SK-N-MC (cell line): Measurements from ENCODE around the gene CARD11.

Source experiments
- DNase-seq: peaks from one replicate; pipeline ENCODE4 v3.0.0-alpha.2; 2011; ENCODE audit warnings: low read depth, low spot score
- H3K27ac ChIP-seq: fragments of 200-600 bp; sonication (generic); 2 replicates; pipeline ENCODE4 v1.5.1; 2016; ENCODE audit warnings: mixed run types
- H3K36me3 ChIP-seq: fragments of 200-600 bp; sonication (generic); 2 replicates; pipeline ENCODE4 v1.6.1; 2017; ENCODE audit warnings: antibody characterized with exemption, low read length, mixed read lengths; ENCODE audit not compliant: insufficient read depth
- H3K4me3 ChIP-seq: fragments of 200-600 bp; sonication (generic); 2 replicates; pipeline ENCODE4 v1.5.1; 2016
- H3K9ac ChIP-seq: fragments of 200-600 bp; sonication (generic); 2 replicates; pipeline ENCODE4 v1.8.0; 2017; ENCODE audit warnings: mixed run types, mixed read lengths; ENCODE audit not compliant: insufficient read length
- H3K9me3 ChIP-seq: fragments of 200-600 bp; sonication (generic); 2 replicates; pipeline ENCODE4 v1.6.1; 2017; ENCODE audit warnings: low read depth, mild to moderate bottlenecking, antibody characterized with exemption, low read length, moderate library complexity, mixed read lengths
- EZH2 ChIP-seq: fragments of 200-600 bp; sonication (generic); IDR thresholded peaks from one replicate; pipeline ENCODE4 v1.6.1; 2017; ENCODE audit warnings: antibody characterized with exemption
- FOXP2 ChIP-seq: optimal IDR thresholded peaks from 2 replicates; pipeline ENCODE3; 2011; ENCODE audit warnings: mild to moderate bottlenecking, moderate library complexity; ENCODE audit not compliant: insufficient read depth; ENCODE audit errors: extremely low read length, control extremely low read depth
- POLR2AphosphoS5 ChIP-seq: IDR thresholded peaks from 2 replicates; pipeline ENCODE4 v1.6.1; 2012; ENCODE audit warnings: mild to moderate bottlenecking, low read depth, low read length, borderline replicate concordance

The CARD11 gene

DNA sequence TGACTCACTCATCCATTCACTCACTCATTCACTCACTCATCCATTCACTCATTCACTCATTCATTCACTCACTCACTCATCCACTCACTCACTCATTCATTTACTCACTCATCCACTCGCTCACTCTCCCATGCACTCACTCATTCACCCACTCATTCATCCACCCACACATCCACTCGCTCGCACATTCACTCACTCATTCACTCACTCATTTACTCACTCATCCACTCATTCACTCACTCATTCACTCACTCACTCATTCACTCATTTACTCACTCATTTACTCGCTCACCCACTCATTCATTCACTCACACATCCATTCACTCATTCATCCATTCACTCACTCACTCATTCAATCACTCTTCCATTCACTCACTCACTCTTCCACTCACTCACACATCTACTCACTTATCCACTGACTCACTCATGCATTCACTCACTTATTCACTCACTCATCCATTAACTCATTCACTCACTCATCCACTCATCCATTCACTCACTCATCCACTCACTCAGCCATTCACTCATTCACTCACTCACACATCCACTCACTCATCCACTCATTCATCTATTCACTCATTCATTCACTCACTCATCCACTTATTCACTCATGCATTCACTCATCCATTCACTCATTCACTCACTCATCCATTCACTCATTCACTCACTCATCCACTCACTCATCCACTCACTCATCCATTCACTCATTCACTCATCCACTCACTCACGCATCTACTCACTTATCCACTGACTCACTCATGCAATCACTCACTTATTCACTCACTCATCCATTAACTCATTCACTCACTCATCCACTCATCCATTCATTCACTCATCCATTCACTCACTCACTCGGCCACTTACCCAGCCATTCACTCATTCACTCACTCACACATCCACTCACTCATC lies 74.0 kb downstream of the CARD11 start:
- Histone ChIP-seq H3K27ac (no peak overlapping the region), H3K4me3 (no peak overlapping the region), H3K9ac (no peak overlapping the region), H3K9me3 (no peaks in the 10 kb centered on the region), H3K36me3 (no peaks in the 10 kb centered on the region)
- TF ChIP-seq FOXP2 (no peak), POLR2AphosphoS5 (no peak), EZH2 (no peak)
- DNase-seq = no peak

- Histone ChIP-seq H3K9me3 (no peaks in the 10 kb centered on the region), H3K4me3 (no peak overlapping the region), H3K27ac (no peak overlapping the region), H3K9ac (no peak overlapping the region), H3K36me3 (no peaks in the 10 kb centered on the region)
- DNase-seq = no peak
- TF ChIP-seq EZH2 (no peak), POLR2AphosphoS5 (no peak), FOXP2 (no peak)
Measured at GRCh38 chr7:2968616-2969397, 74.9 kb downstream of the CARD11 start.

GRCh38 chr7:2968176-2968575 lies 75.5 kb downstream of the CARD11 start:
- Histone ChIP-seq H3K9ac (no peak overlapping the region), H3K9me3 (no peaks in the 10 kb centered on the region), H3K36me3 (no peaks in the 10 kb centered on the region), H3K4me3 (no peak overlapping the region), H3K27ac (no peak overlapping the region)
- TF ChIP-seq FOXP2 (no peak), POLR2AphosphoS5 (no peak), EZH2 (no peak)
- DNase-seq = no peak

- Histone ChIP-seq H3K36me3 (no peaks in the 10 kb centered on the region), H3K4me3 (no peak overlapping the region), H3K27ac (no peak overlapping the region), H3K9ac (no peak overlapping the region), H3K9me3 (no peaks in the 10 kb centered on the region)
- TF ChIP-seq EZH2 = no peak
- no peak for TF ChIP-seq POLR2AphosphoS5
- TF ChIP-seq FOXP2 = no peak
- DNase-seq = no peak
Measured at GRCh38 chr7:2967705-2968104, 76.0 kb downstream of the CARD11 start.

DNA sequence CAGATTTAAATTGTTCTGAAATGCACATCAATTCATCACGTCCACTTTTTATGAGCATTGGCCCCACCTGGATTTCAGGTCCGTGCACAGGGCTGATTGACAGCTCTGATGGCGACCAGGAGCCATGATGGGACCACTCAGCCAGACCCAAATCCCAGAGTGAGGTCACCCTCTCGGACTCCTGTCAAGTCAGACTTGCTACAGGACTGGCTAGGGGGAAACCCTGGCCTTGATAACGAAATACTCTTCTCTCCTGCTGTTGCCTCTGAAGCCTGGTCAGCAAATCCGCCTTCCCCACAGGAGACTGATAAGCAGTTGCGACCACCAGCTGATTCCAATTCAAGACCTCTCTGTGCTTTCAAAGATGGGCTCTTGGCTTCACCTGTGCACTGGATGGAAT lies 76.4 kb downstream of the CARD11 start:
- H3K9ac ChIP-seq = no peak overlapping the region
- H3K27ac ChIP-seq = no peak overlapping the region
- H3K9me3 ChIP-seq = no peaks in the 10 kb centered on the region
- TF ChIP-seq FOXP2 (no peak), POLR2AphosphoS5 (no peak), EZH2 (no peak)
- H3K36me3 ChIP-seq = no peaks in the 10 kb centered on the region
- DNase-seq = no peak
- no peak overlapping the region for H3K4me3 ChIP-seq

DNA sequence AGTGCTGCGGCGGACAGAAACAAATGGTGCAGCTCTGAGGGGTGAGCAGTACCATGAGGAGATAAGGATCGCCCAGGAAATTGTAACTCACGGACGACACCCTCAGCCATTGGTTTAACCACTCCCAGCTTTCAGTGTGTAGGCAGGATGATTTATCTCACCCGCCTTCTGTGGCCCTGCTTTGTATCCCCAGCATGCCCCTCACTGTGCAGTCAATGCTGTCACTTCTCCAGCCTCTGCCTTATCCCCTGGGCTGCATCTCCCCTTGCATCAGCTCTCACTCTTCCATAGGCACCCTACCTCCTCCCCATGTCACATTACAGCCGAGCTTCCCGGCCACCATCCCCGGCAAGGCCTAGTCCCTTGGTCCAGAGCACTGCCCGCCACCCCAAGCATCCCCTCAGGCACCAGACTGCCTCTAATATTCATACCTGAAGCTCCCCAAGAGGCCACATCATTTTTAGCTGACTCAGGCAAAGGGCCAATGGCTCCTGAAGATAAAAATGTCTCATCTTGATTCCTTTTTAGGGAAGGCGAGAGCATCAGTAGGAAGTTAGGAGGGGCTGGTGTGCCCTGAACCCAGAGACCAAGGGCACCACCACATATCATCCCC lies 77.1 kb downstream of the CARD11 start:
- Histone ChIP-seq H3K9ac (no peak overlapping the region), H3K27ac (no peak overlapping the region), H3K4me3 (no peak overlapping the region), H3K9me3 (no peaks in the 10 kb centered on the region), H3K36me3 (no peaks in the 10 kb centered on the region)
- DNase-seq = no peak
- TF ChIP-seq POLR2AphosphoS5 = no peak
- no peak for TF ChIP-seq FOXP2
- TF ChIP-seq EZH2 = no peak

- Histone ChIP-seq H3K36me3 (no peaks in the 10 kb centered on the region), H3K9ac (no peak overlapping the region), H3K9me3 (no peaks in the 10 kb centered on the region), H3K4me3 (no peak overlapping the region), H3K27ac (no peak overlapping the region)
- no peak for DNase-seq
- no peak for TF ChIP-seq POLR2AphosphoS5
- TF ChIP-seq EZH2 = no peak
- no peak for TF ChIP-seq FOXP2
Measured at GRCh38 chr7:2965745-2966270, 77.9 kb downstream of the CARD11 start.

GRCh38 chr7:2965301-2965700 lies 78.4 kb downstream of the CARD11 start:
- H3K4me3 ChIP-seq = no peak overlapping the region
- DNase-seq = no peak
- no peak for TF ChIP-seq FOXP2
- TF ChIP-seq POLR2AphosphoS5 = no peak
- TF ChIP-seq EZH2 = no peak
- H3K9ac ChIP-seq = no peak overlapping the region
- no peaks in the 10 kb centered on the region for H3K36me3 ChIP-seq
- no peak overlapping the region for H3K27ac ChIP-seq
- H3K9me3 ChIP-seq = no peaks in the 10 kb centered on the region
